ENCODE measurements around the gene COL13A1.

The COL13A1 gene

DNA sequence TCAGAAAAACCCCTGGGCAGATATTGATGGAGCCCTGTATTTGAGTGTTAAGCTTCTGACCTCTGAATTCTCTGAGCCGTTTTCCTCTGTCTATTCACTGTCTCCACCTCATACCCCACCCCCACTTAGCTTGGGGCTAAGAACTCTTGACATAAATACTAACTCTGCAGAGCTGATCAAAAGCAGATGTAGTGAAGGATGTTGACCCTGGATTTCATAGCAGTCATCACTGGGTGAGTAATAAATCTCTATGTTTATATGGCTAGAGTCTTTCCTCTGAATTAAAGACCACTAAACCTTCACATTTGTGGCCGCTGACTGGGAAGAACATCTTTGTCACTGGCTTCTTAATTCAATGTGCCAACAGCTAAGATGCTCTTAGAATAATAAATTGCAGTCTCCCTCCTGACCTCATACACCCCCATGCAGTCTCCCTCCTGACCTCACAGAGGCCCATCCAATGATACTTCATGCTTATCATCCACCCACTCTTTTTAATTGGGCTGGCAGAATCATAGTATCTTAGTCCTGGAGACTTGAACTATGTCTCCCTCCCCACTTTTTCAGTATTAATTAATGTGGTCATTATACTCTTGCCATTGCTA, 172.9 kb downstream of the COL13A1 start:
- DNase-seq, result no peak

DNA sequence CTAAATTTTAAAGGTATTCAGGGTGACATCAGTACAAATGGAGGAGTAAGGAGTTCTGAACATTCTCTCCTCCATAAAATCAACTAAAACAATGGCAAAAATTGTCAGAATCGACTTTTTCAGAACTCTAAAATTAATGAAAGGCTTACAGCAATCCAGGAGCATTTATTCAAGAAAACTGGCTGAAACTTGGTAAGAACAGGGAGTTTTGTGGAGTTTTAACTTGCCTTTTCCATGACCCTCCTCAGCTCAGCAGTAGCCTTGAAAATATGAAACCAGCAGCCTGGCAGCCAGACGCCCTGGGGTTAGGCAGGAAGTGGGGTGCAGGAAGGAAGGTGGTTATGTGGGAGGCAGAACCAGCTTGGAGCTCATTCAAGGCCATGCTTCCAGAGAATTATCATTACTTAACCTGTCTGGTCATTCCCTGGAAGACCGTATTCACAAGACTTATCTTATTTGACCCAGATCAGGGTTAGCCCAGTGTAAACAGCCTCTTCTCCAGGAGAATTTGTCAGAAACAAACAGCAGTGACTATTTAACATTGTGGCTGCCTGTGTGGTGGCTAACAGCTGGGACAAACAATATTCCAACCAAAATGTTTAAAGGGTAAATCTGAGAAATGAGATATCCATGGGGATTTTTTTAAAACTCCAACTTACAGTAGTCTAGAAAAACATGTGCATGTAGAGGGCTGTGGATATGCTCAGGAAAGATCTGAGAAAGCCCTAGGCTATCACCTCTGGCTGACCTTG, 175.3 kb downstream of the COL13A1 start:
- no peak for DNase-seq

DNA sequence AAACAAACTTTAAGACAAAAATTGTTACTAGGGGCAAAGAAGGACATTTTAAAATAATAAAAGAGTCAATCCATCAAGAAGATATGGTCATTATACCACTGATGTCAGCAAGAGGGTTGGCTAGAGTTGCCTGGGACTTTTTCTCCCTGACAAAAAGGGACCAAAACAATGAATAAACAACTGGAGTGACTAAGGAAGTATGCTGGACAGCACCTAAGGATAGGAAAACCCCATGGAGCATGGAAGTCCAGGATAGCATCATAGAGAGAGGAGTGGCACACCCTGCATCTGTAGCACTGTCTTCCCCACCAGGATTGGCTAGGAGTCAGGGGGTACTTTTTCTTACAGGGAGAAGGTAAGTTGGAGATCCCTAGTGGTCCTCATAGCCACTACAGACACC, 177.5 kb downstream of the COL13A1 start:
- no peak for DNase-seq

DNA sequence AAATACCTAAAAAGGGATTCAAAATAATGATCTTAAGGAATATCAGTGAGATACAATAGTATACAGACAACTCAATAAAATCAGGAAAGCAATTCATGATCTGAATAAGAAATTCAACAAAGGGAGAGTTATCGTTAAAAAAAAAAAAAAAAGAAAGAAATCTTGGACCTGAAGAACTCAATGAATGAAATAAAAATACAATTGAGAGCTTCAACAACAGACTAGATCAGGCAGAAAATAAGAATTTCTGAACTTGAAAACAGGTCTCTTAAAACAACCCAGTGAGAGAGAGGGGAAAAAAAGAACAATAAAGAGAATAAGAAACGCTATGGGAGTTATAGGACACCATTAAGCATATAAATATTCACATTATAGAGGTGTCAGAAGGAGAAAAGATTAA, 179.0 kb downstream of the COL13A1 start:
- DNase-seq, result no peak

DNA sequence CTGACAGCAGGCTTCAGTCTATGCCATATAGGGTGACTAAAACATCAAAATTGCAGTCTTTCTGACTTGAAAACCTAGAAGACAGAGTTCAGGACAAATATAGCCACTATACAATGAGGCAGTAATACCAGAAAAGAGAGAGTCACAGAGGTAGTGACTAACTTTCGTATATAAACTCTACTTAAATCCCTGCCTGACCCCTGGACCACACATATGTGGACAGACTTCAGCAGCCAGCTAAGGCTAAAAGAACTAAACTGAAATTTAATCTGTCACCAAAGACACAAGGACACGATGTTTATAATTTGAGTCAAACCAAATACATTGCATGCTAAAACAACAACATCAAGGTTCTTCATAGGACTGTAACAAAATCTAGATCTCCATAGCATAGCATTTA, 186.4 kb downstream of the COL13A1 start:
- DNase-seq, result no peak

DNA sequence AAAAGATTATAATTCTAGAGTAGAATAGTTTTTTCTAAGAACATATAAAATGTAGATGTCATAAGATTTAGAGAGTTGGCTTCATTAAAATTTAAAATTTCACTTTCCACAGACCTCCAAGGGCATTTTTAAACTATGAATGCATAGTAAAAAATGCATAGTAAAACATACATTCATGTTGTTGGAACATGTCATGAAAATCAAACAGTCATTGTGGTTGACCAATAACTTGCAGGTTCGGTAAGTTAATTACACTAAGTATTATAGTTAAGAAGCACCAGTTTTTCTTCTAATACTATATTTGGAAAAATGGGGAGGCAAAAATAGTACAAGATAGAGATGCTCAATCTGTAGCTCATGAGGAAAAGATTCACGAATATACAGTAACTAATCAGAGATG, 189.4 kb downstream of the COL13A1 start:
- no peak for DNase-seq

DNA sequence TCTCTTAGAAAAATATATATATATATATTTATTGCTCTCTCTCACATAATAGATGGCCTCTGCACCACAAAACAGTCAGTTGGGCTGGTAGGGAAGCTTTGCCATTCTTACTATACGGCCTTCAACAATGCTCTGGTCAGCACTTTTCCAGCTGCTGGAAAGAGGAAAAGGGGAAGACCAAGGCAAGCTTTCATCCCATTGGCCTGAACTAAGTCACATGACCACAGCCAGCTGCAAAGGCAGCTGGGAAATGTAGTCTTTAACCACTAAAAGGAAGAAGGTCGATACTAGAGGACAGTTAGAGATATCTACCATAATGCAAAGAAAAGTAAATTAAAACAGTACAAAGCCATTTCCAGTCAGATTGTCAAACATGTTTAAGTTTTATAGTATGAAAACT, 192.6 kb downstream of the COL13A1 start:
- DNase-seq, result peak; percentile 15

DNA sequence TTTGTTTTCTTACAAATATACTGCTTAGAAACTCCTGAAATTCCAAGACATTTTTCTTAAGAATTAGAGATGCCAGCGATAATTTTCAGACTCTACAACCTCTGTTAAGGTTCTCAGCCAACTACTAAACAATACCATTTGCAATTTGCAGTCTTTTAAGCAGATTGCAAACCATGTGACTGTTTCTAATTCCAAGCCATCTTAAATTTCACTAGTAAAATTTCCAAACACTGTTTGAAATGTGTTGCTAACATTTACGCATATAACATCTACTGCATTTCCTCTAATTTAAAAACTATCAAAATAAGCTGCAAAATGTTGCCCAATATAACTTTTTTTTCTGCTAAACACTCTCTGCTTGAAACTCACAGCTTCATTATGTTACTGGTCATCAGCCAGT, 194.9 kb downstream of the COL13A1 start:
- DNase-seq, result no peak

DNA sequence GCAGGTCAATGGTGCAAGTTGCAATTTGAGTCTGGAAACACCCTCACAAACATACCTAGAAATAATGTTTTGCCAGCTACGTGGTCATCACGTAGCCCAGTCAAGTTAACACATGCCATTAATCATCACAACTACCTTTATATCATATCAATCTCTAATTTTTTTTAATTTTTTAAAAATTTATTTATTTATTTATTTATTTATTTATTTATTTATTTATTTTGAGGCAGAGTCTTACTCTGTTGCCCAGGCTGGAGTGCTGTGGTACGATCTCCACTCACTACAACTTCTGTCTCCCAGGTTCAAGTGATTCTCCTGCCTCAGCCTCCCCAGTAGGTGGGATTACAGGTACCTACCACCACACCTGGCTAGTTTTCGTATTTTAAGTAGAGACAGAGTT, 198.6 kb downstream of the COL13A1 start:
- no peak for DNase-seq

DNA sequence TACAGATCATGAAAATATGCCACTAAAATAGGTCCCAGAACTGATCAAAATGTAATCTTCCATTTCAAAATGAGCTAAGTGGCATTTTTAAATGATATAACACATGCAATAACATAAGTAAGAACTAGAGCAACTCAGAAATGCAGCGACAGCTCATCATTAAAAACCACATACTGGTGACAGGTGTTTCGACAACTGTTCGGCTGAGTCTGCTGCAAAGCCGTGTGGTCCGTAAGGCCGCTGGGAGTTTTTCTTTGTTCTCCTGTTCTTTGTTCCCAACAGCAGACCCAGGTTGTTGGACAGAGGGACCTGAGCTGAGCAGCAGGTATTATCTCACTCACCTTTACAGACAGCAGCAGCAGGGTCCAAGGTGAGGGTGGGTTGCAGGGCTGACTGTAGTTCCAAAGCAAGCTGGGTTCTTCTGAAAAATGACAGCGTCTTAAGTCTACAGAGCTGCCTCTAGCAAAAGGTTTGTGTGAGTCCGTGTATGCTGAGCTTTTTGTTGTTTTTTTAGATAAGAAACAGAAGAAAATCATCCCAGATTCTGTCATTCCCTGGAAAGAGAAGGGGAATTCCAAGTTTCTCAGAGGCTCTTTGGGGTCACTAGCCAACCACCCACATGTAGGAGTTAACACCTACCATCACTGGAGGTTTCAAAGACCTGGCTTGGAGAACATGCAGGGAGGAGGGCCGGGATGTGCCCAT, 205.6 kb downstream of the COL13A1 start:
- no peak for DNase-seq

All from stimulated activated CD4-positive, alpha-beta T cell treated with anti-CD3 and anti-CD28 coated beads, Interleukin-15, amount 100 ng/mL, for 24 hours (primary cell).